Ishikawa (cell line): ENCODE measurements around the gene PLA2G2C.

Experiments
- CEBPB ChIP-seq: IDR thresholded peaks from 2 replicates; pipeline ENCODE4 v1.6.1; 2012
- CREB1 ChIP-seq: IDR thresholded peaks from 2 replicates; pipeline ENCODE4 v1.6.1; 2012; ENCODE audit warnings: low read depth
- EGR1 ChIP-seq: IDR thresholded peaks from 2 replicates; pipeline ENCODE4 v1.6.1; 2012
- EP300 ChIP-seq: IDR thresholded peaks from 2 replicates; pipeline ENCODE4 v1.6.1; 2012; ENCODE audit warnings: borderline replicate concordance
- FOXM1 ChIP-seq: IDR thresholded peaks from 2 replicates; pipeline ENCODE4 v1.6.1; 2012; ENCODE audit warnings: low read depth, borderline replicate concordance
- NFIC ChIP-seq: IDR thresholded peaks from 2 replicates; pipeline ENCODE4 v1.6.1; 2012
- RAD21 ChIP-seq: IDR thresholded peaks from 2 replicates; pipeline ENCODE4 v1.6.1; 2012; ENCODE audit warnings: low read depth
- TAF1 ChIP-seq: IDR thresholded peaks from 2 replicates; pipeline ENCODE4 v1.6.1; 2012; ENCODE audit warnings: low read depth, mild to moderate bottlenecking
- TCF12 ChIP-seq: IDR thresholded peaks from 2 replicates; pipeline ENCODE4 v1.6.1; 2012; ENCODE audit warnings: low read depth
- TEAD4 ChIP-seq: IDR thresholded peaks from 2 replicates; pipeline ENCODE4 v1.6.1; 2012
- YY1 ChIP-seq: IDR thresholded peaks from 2 replicates; pipeline ENCODE4 v1.6.1; 2012; ENCODE audit warnings: low read depth
- TF ChIP-seq, protein P1 (sequence below): IDR thresholded peaks from 2 replicates; pipeline ENCODE4 v1.6.1; 2012

The PLA2G2C gene

DNA sequence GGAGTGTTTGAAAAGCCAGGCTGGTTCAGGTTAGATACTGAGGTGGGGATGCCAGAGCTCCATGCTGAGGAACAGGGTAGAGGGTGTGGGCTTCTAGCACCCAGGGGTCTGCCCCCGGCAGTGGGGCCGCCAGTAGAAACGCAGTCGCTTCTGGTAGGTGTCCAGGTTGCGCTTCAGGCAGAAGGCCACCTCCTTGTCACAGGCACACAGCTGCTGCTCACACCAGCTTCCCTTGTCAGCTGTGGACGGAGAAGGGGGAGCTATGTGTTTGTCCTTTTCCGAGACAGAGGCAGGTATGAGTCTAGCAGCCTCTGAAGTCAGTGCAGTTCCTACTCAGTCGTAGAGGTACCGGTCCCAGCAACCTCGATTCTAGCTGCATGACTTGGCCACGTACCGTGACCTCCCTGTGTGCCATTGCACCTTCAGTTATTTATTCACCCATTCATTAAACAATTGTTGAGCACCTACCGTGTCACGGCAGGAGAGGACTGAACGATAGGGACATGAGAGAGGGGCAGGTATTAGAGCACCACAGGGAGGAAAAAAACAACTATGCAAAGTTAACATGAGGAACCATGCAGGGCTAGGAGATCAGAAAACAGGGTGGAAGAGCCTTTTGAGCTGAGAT lies 72.2 kb downstream of the PLA2G2C start:
- TF ChIP-seq EGR1 (no peak), FOXM1 (no peak), CREB1 (no peak), TAF1 (no peak), EP300 (no peak), TCF12 (no peak), NFIC (no peak), RAD21 (no peak), CEBPB (no peak), YY1 (no peak), TEAD4 (no peak)
- TF ChIP-seq, protein P1, sequence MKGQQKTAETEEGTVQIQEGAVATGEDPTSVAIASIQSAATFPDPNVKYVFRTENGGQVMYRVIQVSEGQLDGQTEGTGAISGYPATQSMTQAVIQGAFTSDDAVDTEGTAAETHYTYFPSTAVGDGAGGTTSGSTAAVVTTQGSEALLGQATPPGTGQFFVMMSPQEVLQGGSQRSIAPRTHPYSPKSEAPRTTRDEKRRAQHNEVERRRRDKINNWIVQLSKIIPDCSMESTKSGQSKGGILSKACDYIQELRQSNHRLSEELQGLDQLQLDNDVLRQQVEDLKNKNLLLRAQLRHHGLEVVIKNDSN, result no peak
